IMR-90 (cell line): ENCODE results near the gene GTF2I. TPM values are rescaled to one million over a fixed set of nuclear protein-coding genes. Genes with fewer than 3 reads are reported as not detected.
A peak's percentile ranks its signal among the peaks of the same experiment; 100 is the strongest.

Experiments used
- ATAC-seq: fragments of 200-7000 bp; cut with Tn5 transposase; 2 replicates; pipeline ENCODE4 v1.9.1; 2020; ENCODE audit warnings: low read depth, mild to moderate bottlenecking, moderate library complexity
- BruUV-seq: library from RNA; stranded (reverse); fragments of 400-500 nt; replicated peaks from 2 replicates; lab custom pipeline; 2021; lab: Mats Ljungman, UMichigan
- CTCF ChIA-PET: fragments of 300-600 bp; formaldehyde crosslinking; extraction: SDS; loops from one replicate; lab custom pipeline; 2021; ENCODE audit warnings: antibody characterized with exemption; lab: Yijun Ruan, JAX
- POLR2A ChIA-PET: fragments of 300-600 bp; sonication (Branson Sonifier 250); formaldehyde crosslinking; loops from one replicate; lab custom pipeline; 2022; ENCODE audit warnings: antibody characterized with exemption; ENCODE audit not compliant: unreplicated experiment; lab: Charles Lee
- DNase-seq: peaks from one replicate; pipeline ENCODE4 v3.0.0; 2013
- H2AFZ ChIP-seq: replicated peaks from 2 replicates; pipeline ENCODE3; 2013; ENCODE audit warnings: low read length, mild to moderate bottlenecking; ENCODE audit not compliant: poor library complexity
- H2AK5ac ChIP-seq: 2 replicates; pipeline ENCODE4 v1.6.1; 2013; ENCODE audit warnings: low read depth, low read length, inconsistent platforms
- H2AK9ac ChIP-seq: replicated peaks from 2 replicates; pipeline ENCODE3; 2013; ENCODE audit warnings: mild to moderate bottlenecking, low read depth, low read length, moderate library complexity; ENCODE audit not compliant: poor library complexity
- H2BK120ac ChIP-seq: 2 replicates; pipeline ENCODE4 v1.6.1; 2013; ENCODE audit warnings: low read depth, low read length, inconsistent platforms
- H2BK15ac ChIP-seq: 3 replicates; pipeline ENCODE4 v1.6.1; 2013; ENCODE audit warnings: low read depth, low read length, inconsistent platforms
- H2BK20ac ChIP-seq: 2 replicates; pipeline ENCODE4 v1.6.1; 2013; ENCODE audit warnings: low read depth, mild to moderate bottlenecking, inconsistent platforms, low read length, moderate library complexity
- H2BK5ac ChIP-seq: 2 replicates; pipeline ENCODE4 v1.6.1; 2013; ENCODE audit warnings: mild to moderate bottlenecking, low read depth, low read length, inconsistent platforms; ENCODE audit not compliant: poor library complexity, severe bottlenecking
- H3K14ac ChIP-seq: replicated peaks from 2 replicates; pipeline ENCODE4 v1.6.1; 2013; ENCODE audit warnings: low read depth, low read length, inconsistent platforms
- H3K18ac ChIP-seq: 2 replicates; pipeline ENCODE4 v1.6.1; 2013; ENCODE audit warnings: low read depth, low read length, control low read depth
- H3K23ac ChIP-seq: 2 replicates; pipeline ENCODE4 v1.6.1; 2013; ENCODE audit warnings: low read depth, low read length, inconsistent platforms
- H3K27ac ChIP-seq: 2 replicates; pipeline ENCODE4 v1.5.1; 2013; ENCODE audit warnings: mild to moderate bottlenecking, control low read depth, low read length; ENCODE audit not compliant: insufficient read depth
- H3K27me3 ChIP-seq: 2 replicates; pipeline ENCODE4 v1.6.1; 2013; ENCODE audit warnings: low read length; ENCODE audit not compliant: control insufficient read depth, insufficient read depth
- H3K36me3 ChIP-seq: 2 replicates; pipeline ENCODE4 v1.6.1; 2013; ENCODE audit warnings: low read length, mixed read lengths; ENCODE audit not compliant: control insufficient read depth, insufficient read depth
- H3K4ac ChIP-seq: 2 replicates; pipeline ENCODE4 v1.6.1; 2013; ENCODE audit warnings: low read depth, low read length, inconsistent platforms
- H3K4me1 ChIP-seq: 2 replicates; pipeline ENCODE4 v1.6.1; 2013; ENCODE audit warnings: low read length, mixed read lengths; ENCODE audit not compliant: control insufficient read depth, insufficient read depth
- H3K4me2 ChIP-seq: 2 replicates; pipeline ENCODE4 v1.6.1; 2013; ENCODE audit warnings: low read depth, mild to moderate bottlenecking, control low read depth, low read length, moderate library complexity
- H3K4me3 ChIP-seq: 2 replicates; pipeline ENCODE4 v1.5.1; 2013; ENCODE audit warnings: low read depth, mild to moderate bottlenecking, control low read depth, low read length, moderate library complexity; ENCODE audit not compliant: insufficient read depth
- H3K56ac ChIP-seq: 2 replicates; pipeline ENCODE4 v1.6.1; 2013; ENCODE audit warnings: low read length, inconsistent platforms; ENCODE audit not compliant: insufficient read depth; ENCODE audit errors: extremely low read depth
- H3K79me1 ChIP-seq, 2 experiments: 2 replicates each; pipeline ENCODE4 v1.6.1; 2013; ENCODE audit warnings: low read length in 2 of 2, inconsistent platforms in 1 of 2, low read depth in 1 of 2
- H3K9ac ChIP-seq: 2 replicates; pipeline ENCODE4 v1.6.1; 2013; ENCODE audit warnings: low read depth, low read length, control low read depth
- H3K9me1 ChIP-seq: 2 replicates; pipeline ENCODE4 v1.6.1; 2013; ENCODE audit warnings: low read length, inconsistent platforms; ENCODE audit not compliant: insufficient read depth
- H3K9me3 ChIP-seq: 2 replicates; pipeline ENCODE4 v1.6.1; 2013; ENCODE audit warnings: low read length; ENCODE audit not compliant: control insufficient read depth, insufficient read depth
- H4K20me1 ChIP-seq: 2 replicates; pipeline ENCODE4 v1.6.1; 2013; ENCODE audit warnings: low read length, inconsistent platforms; ENCODE audit not compliant: insufficient read depth
- H4K5ac ChIP-seq: 2 replicates; pipeline ENCODE4 v1.6.1; 2013; ENCODE audit warnings: mild to moderate bottlenecking, low read depth, low read length, control low read depth
- H4K8ac ChIP-seq, 2 experiments: 2 replicates each; pipeline ENCODE4 v1.6.1; 2013; ENCODE audit warnings: low read depth in 2 of 2, low read length in 2 of 2, control low read depth in 1 of 2, inconsistent platforms in 1 of 2
- H4K91ac ChIP-seq: 2 replicates; pipeline ENCODE4 v1.6.1; 2013; ENCODE audit warnings: low read depth, low read length, inconsistent platforms; ENCODE audit not compliant: insufficient read depth
- CEBPB ChIP-seq: IDR thresholded peaks from 2 replicates; pipeline ENCODE4 v1.6.1; 2012; ENCODE audit warnings: low read depth, low read length, improper control_type of control experiment
- MAFK ChIP-seq: IDR thresholded peaks from 2 replicates; pipeline ENCODE4 v1.6.1; 2012; ENCODE audit warnings: low read depth, low read length, improper control_type of control experiment
- MAZ ChIP-seq: IDR thresholded peaks from 2 replicates; pipeline ENCODE4 v1.6.1; 2012; ENCODE audit warnings: low read depth, mild to moderate bottlenecking, low read length, improper control_type of control experiment, moderate library complexity, borderline replicate concordance
- WGBS, 2 experiments: methylation state at CpG; one replicate each; pipeline versions ENCODE4 v1.1.5 to v1.1.7; 2013; ENCODE audit warnings: missing lambda C conversion rate in 2 of 2; ENCODE audit not compliant: insufficient read length in 1 of 2; ENCODE audit errors: extremely low coverage in 2 of 2; 5-methylcytosine and 5-hydroxymethylcytosine counted together
- dilution Hi-C: fragments of 300-500 bp; cut with HindIII; formaldehyde crosslinking; loops from one replicate; pipeline ENCODE4 v1.14.3; 2018; ENCODE audit warnings: low sequenced_read_pairs; ENCODE audit not compliant: unreplicated experiment
- in situ Hi-C: fragments of 300-500 bp; cut with MboI; formaldehyde crosslinking; loops from 3 replicates; pipeline ENCODE4 v1.14.3; 2019; ENCODE audit warnings: low sequenced_read_pairs, inconsistent platforms, mixed read lengths
- intact Hi-C: fragments of 100-400 bp; cut with micrococcal nuclease; formaldehyde crosslinking; loops from 2 replicates; pipeline ENCODE4 v1.10.0; 2022
- polyA plus RNA-seq, 3 experiments: library from polyadenylated mRNA; depleted of rRNA; stranded (reverse); fragments of >200 nt; gene quantifications; 2 replicates each; pipeline ENCODE4 v1.2.3, GENCODE V29; 2012; ENCODE audit warnings: low replicate concordance in 1 of 3
- total RNA-seq: library from RNA; depleted of rRNA; stranded (reverse); fragments of >200 nt; gene quantifications from 2 replicates; pipeline ENCODE4 v1.2.3, GENCODE V29; 2012

Gene GTF2I
- total and polyA plus RNA-seq, 2 of the 4 experiments (the other 2 are of a cell fraction) = 46.4 to 88.8 TPM

DNA sequence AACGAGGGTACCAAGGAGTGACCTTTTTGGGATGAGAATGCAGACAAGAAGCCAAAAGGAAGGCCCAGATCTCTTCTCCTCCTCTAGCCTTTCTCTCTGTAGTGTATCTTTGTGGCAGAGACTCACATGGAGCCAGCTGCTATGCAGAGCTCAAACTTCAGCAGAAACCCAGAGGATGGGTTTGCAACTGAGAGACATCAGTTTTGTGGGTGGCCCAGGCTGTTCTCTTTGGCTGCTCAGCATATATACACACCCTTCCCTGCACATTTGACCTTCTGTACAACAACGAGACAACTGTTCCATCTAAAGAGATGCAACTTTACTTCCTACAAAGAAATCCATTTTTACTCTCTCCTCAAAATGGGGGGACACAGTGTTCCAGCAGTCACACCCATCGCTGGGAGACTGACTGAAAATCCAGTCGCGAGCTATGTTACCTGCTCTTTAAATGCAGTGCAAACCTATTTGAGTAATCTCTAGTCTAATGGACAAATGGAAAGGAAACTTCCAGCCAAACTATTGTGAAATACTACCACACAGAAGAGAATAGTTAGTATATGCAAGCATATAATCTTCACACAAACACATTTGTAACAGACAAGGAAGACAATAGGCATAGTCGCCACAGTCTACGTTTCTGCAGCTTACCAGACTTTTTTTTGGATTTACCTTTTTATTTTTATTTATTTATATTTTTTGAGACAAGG lies 51.2 kb downstream of the GTF2I start:
- H2BK5ac ChIP-seq = peak overlapping the region; percentile 50
- no peak for TF ChIP-seq MAZ
- peak; percentile 83 for TF ChIP-seq CEBPB
- TF ChIP-seq MAFK = no peak

More for the DNA sequence above, 51.2 kb downstream of the GTF2I start:
- H3K79me1 ChIP-seq = peaks cover 30 to 51% of the 10 kb centered on the region in 2 experiments
- H3K4me3 ChIP-seq = no peak overlapping the region
- H3K4me1 ChIP-seq = peaks cover 7% of the 10 kb centered on the region
- no peak overlapping the region for H2AK9ac ChIP-seq
- H3K9me3 ChIP-seq = peaks cover 8% of the 10 kb centered on the region
- DNase-seq (no peak), ATAC-seq (no peak; the same call in 1 of the 2 replicates)
- no peak overlapping the region for H3K23ac ChIP-seq
- in situ Hi-C loops = loop anchor here (10.0 kb wide), 1 partner anchor 284 kb away; no protein-coding TSS in a partner anchor
- dilution Hi-C loops = no loop called here
- H3K56ac ChIP-seq = no peak overlapping the region
- no peak overlapping the region for H3K14ac ChIP-seq
- no TSS peak for BruUV-seq
- H3K4me2 ChIP-seq = no peak overlapping the region
- no peaks in the 10 kb centered on the region for H4K20me1 ChIP-seq
- H4K91ac ChIP-seq = no peak overlapping the region
- 0 out of 2 replicates have a peak overlapping the region, but pooled peaks have one; percentile 9 for H2AK5ac ChIP-seq
- no peak overlapping the region for H2BK120ac ChIP-seq
- H3K18ac ChIP-seq = no peak overlapping the region
- WGBS, 2 experiments = 80% methylated on average over 1 of the region's 7 CpGs; no CpG with 5 or more reads in 1 of the 2 experiments
- no peak overlapping the region for H3K9ac ChIP-seq
- H3K27ac ChIP-seq = peak overlapping the region; percentile 54; the same call in 1 of the 2 replicates
- no peak overlapping the region for H2BK20ac ChIP-seq
- peaks cover 65% of the 10 kb centered on the region for H3K36me3 ChIP-seq
- H4K5ac ChIP-seq = peak overlapping the region; percentile 63
- H3K27me3 ChIP-seq = no peaks in the 10 kb centered on the region
- ChIA-PET POLR2A (no interaction called here), CTCF (no interaction called here)
- H2BK15ac ChIP-seq = no peak overlapping the region
- H3K4ac ChIP-seq = 0 out of 2 replicates have a peak overlapping the region, but pooled peaks have one; percentile 13
- no peaks in the 10 kb centered on the region; the same call in 1 of the 2 replicates for H3K9me1 ChIP-seq
- H4K8ac ChIP-seq = no peak overlapping the region
- intact Hi-C loops = loop anchor here (5.0 kb wide), 1 partner anchor 46 kb away; no protein-coding TSS in a partner anchor
- no peak overlapping the region for H2AFZ ChIP-seq
